WTC11 (cell line): ENCODE data around the gene CDK2AP2.

ENCODE experiments used
- FOXJ3 ChIP-seq: sonication (generic); formaldehyde crosslinking; IDR thresholded peaks from 2 replicates; pipeline ENCODE4 v1.9.0; 2021; ENCODE audit warnings: missing genetic modification reagents, mild to moderate bottlenecking, borderline replicate concordance
- NR1H2 ChIP-seq: sonication (generic); formaldehyde crosslinking; IDR thresholded peaks from 2 replicates; pipeline ENCODE4 v1.9.0; 2021; ENCODE audit warnings: mild to moderate bottlenecking, moderate library complexity, missing genetic modification reagents
- SMAD4 ChIP-seq: sonication (generic); formaldehyde crosslinking; IDR thresholded peaks from 2 replicates; pipeline ENCODE4 v1.8.0; 2022; ENCODE audit warnings: mild to moderate bottlenecking, missing genetic modification reagents
- TEAD4 ChIP-seq: sonication (generic); formaldehyde crosslinking; IDR thresholded peaks from 2 replicates; pipeline ENCODE4 v1.8.0; 2022; ENCODE audit warnings: mild to moderate bottlenecking, missing genetic modification reagents
- ZNF121 ChIP-seq: sonication (generic); formaldehyde crosslinking; IDR thresholded peaks from 2 replicates; pipeline ENCODE4 v1.8.0; 2023; ENCODE audit warnings: missing genetic modification reagents
- TF ChIP-seq, protein P1 (sequence below): sonication (generic); formaldehyde crosslinking; IDR thresholded peaks from 2 replicates; pipeline ENCODE4 v1.8.1; 2022; ENCODE audit warnings: low read depth, mild to moderate bottlenecking, moderate library complexity, missing genetic modification reagents, borderline replicate concordance
- TF ChIP-seq, protein P2 (sequence below): fragments of 200-600 bp; IDR thresholded peaks from 2 replicates; pipeline ENCODE4 v1.8.0; 2022; ENCODE audit warnings: antibody characterized with exemption
- TF ChIP-seq, protein P3 (sequence below): sonication (generic); formaldehyde crosslinking; IDR thresholded peaks from 2 replicates; pipeline ENCODE4 v1.8.0; 2022; ENCODE audit warnings: mild to moderate bottlenecking, missing genetic modification reagents
- TF ChIP-seq, protein P4 (sequence below): fragments of 250-450 bp; sonication (Bioruptor Pico); IDR thresholded peaks from 2 replicates; pipeline ENCODE4 v1.9.0; 2021; ENCODE audit warnings: mild to moderate bottlenecking, borderline replicate concordance
- TF ChIP-seq, protein P5 (sequence below): sonication (generic); formaldehyde crosslinking; IDR thresholded peaks from 2 replicates; pipeline ENCODE4 v1.8.0; 2023; ENCODE audit warnings: missing genetic modification reagents
- TF ChIP-seq, protein P6 (sequence below): sonication (generic); formaldehyde crosslinking; IDR thresholded peaks from 2 replicates; pipeline ENCODE4 v1.8.0; 2022; ENCODE audit warnings: mild to moderate bottlenecking, missing genetic modification reagents
- TF ChIP-seq, protein P7 (sequence below): sonication (generic); formaldehyde crosslinking; IDR thresholded peaks from 2 replicates; pipeline ENCODE4 v1.8.0; 2022; ENCODE audit warnings: mild to moderate bottlenecking, missing genetic modification reagents
- TF ChIP-seq, protein P8 (sequence below): sonication (generic); formaldehyde crosslinking; IDR thresholded peaks from 2 replicates; pipeline ENCODE4 v1.8.0; 2022; ENCODE audit warnings: mild to moderate bottlenecking, missing genetic modification reagents
- TF ChIP-seq, protein P9 (sequence below): sonication (generic); formaldehyde crosslinking; conservative IDR thresholded peaks from 2 replicates; pipeline ENCODE4 v1.8.1; 2022; ENCODE audit warnings: mild to moderate bottlenecking, missing genetic modification reagents

DNA sequence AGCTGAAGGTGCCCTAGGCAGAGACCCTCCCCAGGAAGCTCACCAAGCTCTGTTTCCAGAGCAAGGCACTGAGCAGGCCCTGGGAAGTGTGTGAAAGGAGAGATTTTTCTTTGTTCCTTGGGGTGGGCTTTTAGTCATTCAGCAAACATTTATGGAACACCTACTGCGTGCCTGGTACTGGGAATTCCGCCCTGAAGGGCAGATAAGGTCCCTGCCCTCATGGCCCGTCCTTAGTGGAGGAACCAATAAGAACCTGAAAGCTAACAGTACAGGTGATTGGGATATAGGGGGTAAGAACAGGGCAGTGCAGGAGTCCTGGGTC, 42.8 kb downstream of the CDK2AP2 start:
- TF ChIP-seq, protein P1, sequence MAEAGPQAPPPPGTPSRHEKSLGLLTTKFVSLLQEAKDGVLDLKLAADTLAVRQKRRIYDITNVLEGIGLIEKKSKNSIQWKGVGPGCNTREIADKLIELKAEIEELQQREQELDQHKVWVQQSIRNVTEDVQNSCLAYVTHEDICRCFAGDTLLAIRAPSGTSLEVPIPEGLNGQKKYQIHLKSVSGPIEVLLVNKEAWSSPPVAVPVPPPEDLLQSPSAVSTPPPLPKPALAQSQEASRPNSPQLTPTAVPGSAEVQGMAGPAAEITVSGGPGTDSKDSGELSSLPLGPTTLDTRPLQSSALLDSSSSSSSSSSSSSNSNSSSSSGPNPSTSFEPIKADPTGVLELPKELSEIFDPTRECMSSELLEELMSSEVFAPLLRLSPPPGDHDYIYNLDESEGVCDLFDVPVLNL (CRISPR knock-in tag): no peak
- TF ChIP-seq, protein P2, sequence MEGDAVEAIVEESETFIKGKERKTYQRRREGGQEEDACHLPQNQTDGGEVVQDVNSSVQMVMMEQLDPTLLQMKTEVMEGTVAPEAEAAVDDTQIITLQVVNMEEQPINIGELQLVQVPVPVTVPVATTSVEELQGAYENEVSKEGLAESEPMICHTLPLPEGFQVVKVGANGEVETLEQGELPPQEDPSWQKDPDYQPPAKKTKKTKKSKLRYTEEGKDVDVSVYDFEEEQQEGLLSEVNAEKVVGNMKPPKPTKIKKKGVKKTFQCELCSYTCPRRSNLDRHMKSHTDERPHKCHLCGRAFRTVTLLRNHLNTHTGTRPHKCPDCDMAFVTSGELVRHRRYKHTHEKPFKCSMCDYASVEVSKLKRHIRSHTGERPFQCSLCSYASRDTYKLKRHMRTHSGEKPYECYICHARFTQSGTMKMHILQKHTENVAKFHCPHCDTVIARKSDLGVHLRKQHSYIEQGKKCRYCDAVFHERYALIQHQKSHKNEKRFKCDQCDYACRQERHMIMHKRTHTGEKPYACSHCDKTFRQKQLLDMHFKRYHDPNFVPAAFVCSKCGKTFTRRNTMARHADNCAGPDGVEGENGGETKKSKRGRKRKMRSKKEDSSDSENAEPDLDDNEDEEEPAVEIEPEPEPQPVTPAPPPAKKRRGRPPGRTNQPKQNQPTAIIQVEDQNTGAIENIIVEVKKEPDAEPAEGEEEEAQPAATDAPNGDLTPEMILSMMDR: no peak
- no peak for TF ChIP-seq SMAD4 (CRISPR knock-in tag)
- TF ChIP-seq, protein P3, sequence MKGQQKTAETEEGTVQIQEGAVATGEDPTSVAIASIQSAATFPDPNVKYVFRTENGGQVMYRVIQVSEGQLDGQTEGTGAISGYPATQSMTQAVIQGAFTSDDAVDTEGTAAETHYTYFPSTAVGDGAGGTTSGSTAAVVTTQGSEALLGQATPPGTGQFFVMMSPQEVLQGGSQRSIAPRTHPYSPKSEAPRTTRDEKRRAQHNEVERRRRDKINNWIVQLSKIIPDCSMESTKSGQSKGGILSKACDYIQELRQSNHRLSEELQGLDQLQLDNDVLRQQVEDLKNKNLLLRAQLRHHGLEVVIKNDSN: no peak
- TF ChIP-seq, protein P4, sequence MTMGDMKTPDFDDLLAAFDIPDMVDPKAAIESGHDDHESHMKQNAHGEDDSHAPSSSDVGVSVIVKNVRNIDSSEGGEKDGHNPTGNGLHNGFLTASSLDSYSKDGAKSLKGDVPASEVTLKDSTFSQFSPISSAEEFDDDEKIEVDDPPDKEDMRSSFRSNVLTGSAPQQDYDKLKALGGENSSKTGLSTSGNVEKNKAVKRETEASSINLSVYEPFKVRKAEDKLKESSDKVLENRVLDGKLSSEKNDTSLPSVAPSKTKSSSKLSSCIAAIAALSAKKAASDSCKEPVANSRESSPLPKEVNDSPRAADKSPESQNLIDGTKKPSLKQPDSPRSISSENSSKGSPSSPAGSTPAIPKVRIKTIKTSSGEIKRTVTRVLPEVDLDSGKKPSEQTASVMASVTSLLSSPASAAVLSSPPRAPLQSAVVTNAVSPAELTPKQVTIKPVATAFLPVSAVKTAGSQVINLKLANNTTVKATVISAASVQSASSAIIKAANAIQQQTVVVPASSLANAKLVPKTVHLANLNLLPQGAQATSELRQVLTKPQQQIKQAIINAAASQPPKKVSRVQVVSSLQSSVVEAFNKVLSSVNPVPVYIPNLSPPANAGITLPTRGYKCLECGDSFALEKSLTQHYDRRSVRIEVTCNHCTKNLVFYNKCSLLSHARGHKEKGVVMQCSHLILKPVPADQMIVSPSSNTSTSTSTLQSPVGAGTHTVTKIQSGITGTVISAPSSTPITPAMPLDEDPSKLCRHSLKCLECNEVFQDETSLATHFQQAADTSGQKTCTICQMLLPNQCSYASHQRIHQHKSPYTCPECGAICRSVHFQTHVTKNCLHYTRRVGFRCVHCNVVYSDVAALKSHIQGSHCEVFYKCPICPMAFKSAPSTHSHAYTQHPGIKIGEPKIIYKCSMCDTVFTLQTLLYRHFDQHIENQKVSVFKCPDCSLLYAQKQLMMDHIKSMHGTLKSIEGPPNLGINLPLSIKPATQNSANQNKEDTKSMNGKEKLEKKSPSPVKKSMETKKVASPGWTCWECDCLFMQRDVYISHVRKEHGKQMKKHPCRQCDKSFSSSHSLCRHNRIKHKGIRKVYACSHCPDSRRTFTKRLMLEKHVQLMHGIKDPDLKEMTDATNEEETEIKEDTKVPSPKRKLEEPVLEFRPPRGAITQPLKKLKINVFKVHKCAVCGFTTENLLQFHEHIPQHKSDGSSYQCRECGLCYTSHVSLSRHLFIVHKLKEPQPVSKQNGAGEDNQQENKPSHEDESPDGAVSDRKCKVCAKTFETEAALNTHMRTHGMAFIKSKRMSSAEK (CRISPR knock-in tag): no peak
- TF ChIP-seq, protein P5, sequence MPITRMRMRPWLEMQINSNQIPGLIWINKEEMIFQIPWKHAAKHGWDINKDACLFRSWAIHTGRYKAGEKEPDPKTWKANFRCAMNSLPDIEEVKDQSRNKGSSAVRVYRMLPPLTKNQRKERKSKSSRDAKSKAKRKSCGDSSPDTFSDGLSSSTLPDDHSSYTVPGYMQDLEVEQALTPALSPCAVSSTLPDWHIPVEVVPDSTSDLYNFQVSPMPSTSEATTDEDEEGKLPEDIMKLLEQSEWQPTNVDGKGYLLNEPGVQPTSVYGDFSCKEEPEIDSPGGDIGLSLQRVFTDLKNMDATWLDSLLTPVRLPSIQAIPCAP (CRISPR knock-in tag): no peak
- no peak for TF ChIP-seq TEAD4 (CRISPR knock-in tag)
- no peak for TF ChIP-seq ZNF121
- TF ChIP-seq, protein P6, sequence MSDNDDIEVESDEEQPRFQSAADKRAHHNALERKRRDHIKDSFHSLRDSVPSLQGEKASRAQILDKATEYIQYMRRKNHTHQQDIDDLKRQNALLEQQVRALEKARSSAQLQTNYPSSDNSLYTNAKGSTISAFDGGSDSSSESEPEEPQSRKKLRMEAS: no peak
- TF ChIP-seq, protein P7, sequence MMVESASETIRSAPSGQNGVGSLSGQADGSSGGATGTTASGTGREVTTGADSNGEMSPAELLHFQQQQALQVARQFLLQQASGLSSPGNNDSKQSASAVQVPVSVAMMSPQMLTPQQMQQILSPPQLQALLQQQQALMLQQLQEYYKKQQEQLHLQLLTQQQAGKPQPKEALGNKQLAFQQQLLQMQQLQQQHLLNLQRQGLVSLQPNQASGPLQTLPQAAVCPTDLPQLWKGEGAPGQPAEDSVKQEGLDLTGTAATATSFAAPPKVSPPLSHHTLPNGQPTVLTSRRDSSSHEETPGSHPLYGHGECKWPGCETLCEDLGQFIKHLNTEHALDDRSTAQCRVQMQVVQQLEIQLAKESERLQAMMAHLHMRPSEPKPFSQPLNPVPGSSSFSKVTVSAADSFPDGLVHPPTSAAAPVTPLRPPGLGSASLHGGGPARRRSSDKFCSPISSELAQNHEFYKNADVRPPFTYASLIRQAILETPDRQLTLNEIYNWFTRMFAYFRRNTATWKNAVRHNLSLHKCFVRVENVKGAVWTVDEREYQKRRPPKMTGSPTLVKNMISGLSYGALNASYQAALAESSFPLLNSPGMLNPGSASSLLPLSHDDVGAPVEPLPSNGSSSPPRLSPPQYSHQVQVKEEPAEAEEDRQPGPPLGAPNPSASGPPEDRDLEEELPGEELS (CRISPR knock-in tag): no peak
- TF ChIP-seq, protein P8, sequence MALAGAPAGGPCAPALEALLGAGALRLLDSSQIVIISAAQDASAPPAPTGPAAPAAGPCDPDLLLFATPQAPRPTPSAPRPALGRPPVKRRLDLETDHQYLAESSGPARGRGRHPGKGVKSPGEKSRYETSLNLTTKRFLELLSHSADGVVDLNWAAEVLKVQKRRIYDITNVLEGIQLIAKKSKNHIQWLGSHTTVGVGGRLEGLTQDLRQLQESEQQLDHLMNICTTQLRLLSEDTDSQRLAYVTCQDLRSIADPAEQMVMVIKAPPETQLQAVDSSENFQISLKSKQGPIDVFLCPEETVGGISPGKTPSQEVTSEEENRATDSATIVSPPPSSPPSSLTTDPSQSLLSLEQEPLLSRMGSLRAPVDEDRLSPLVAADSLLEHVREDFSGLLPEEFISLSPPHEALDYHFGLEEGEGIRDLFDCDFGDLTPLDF (CRISPR knock-in tag): no peak
- TF ChIP-seq, protein P9, sequence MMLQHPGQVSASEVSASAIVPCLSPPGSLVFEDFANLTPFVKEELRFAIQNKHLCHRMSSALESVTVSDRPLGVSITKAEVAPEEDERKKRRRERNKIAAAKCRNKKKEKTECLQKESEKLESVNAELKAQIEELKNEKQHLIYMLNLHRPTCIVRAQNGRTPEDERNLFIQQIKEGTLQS (CRISPR knock-in tag): no peak
- no peak for TF ChIP-seq NR1H2 (CRISPR knock-in tag)
- no peak for TF ChIP-seq FOXJ3 (CRISPR knock-in tag)
